Caco-2 (cell line): Measurements from ENCODE around the gene SERPINB2. TPM values are rescaled to one million over a fixed set of nuclear protein-coding genes. Genes with fewer than 3 reads are reported as not detected.

Source experiments
- BruUV-seq: library from RNA; stranded (reverse); fragments of 400-500 nt; replicated peaks from 2 replicates; lab custom pipeline; 2021; lab: Mats Ljungman, UMichigan
- CTCF ChIA-PET: fragments of 300-600 bp; sonication (Branson Sonifier 250); formaldehyde crosslinking; loops from one replicate; lab custom pipeline; 2022; ENCODE audit warnings: antibody characterized with exemption; lab: Charles Lee
- POLR2A ChIA-PET: fragments of 300-600 bp; sonication (Branson Sonifier 250); formaldehyde crosslinking; loops from one replicate; lab custom pipeline; 2022; ENCODE audit warnings: antibody characterized with exemption; lab: Charles Lee
- DNase-seq, 2 experiments: peaks; one replicate each; pipeline versions ENCODE4 v3.0.0 to v3.0.0-alpha.2; 2020 to 2022
- H3K27me3 ChIP-seq: replicated peaks from 2 replicates; pipeline ENCODE4 v1.6.0; 2011; ENCODE audit warnings: low read length; ENCODE audit not compliant: control insufficient read depth, insufficient read depth
- H3K36me3 ChIP-seq: 2 replicates; pipeline ENCODE4 v1.5.1; 2011; ENCODE audit warnings: low read length; ENCODE audit not compliant: control insufficient read depth, insufficient read depth
- H3K4me1 ChIP-seq: fragments of 250-450 bp; sonication (Bioruptor Pico); 2 replicates; pipeline ENCODE4 v1.5.1; 2020; ENCODE audit warnings: mild to moderate bottlenecking
- H3K4me3 ChIP-seq: 2 replicates; pipeline ENCODE4 v1.5.1; 2011; ENCODE audit warnings: low read depth, mild to moderate bottlenecking, control low read depth, low read length
- H3K9me3 ChIP-seq: fragments of 250-450 bp; sonication (Bioruptor Pico); 2 replicates; pipeline ENCODE4 v1.5.1; 2020; ENCODE audit warnings: mild to moderate bottlenecking, moderate library complexity
- H3K27ac Mint-ChIP-seq: one replicate; pipeline ENCODE4 v1.8.0; 2022; ENCODE audit warnings: mixed read lengths; ENCODE audit not compliant: unreplicated experiment
- H3K27me3 Mint-ChIP-seq: one replicate; pipeline ENCODE4 v1.8.0; 2022; ENCODE audit warnings: mixed read lengths; ENCODE audit not compliant: insufficient read depth, unreplicated experiment
- H3K36me3 Mint-ChIP-seq: one replicate; pipeline ENCODE4 v1.8.0; 2022; ENCODE audit warnings: mild to moderate bottlenecking, mixed read lengths; ENCODE audit not compliant: insufficient read depth, unreplicated experiment
- H3K4me1 Mint-ChIP-seq: one replicate; pipeline ENCODE4 v1.8.0; 2022; ENCODE audit warnings: low read depth, mixed read lengths; ENCODE audit not compliant: unreplicated experiment
- H3K4me3 Mint-ChIP-seq: one replicate; pipeline ENCODE4 v1.8.0; 2022; ENCODE audit warnings: mild to moderate bottlenecking, moderate library complexity, mixed read lengths; ENCODE audit not compliant: unreplicated experiment
- H3K9me3 Mint-ChIP-seq: one replicate; pipeline ENCODE4 v1.8.0; 2022; ENCODE audit warnings: mixed read lengths; ENCODE audit not compliant: unreplicated experiment
- CTCF ChIP-seq, 2 experiments: fragments of 200-600 bp in 1 of 2; IDR thresholded peaks; 1 replicate in 1 of 2; 2 replicates in 1 of 2; pipeline versions ENCODE4 v1.5.1 to v1.8.0; 2011 to 2022; ENCODE audit warnings: antibody characterized with exemption in 1 of 2, control low read depth in 1 of 2, inconsistent platforms in 1 of 2, low read depth in 1 of 2, low read length in 1 of 2, mild to moderate bottlenecking in 1 of 2, moderate library complexity in 1 of 2; ENCODE audit not compliant: insufficient read depth in 1 of 2, severe bottlenecking in 1 of 2, unreplicated experiment in 1 of 2
- intact Hi-C: fragments of 100-400 bp; cut with micrococcal nuclease; formaldehyde crosslinking; loops from one replicate; pipeline ENCODE4 v1.10.0; 2022; ENCODE audit not compliant: unreplicated experiment
- total RNA-seq: library from RNA; stranded (reverse); gene quantifications from 2 replicates; pipeline ENCODE4 v1.2.3, GENCODE V29; 2022

The SERPINB2 gene
- total RNA-seq, 1 experiment from 2014 or later, result not detected

GRCh38 chr18:63888470-63889190, 1.1 kb downstream of the SERPINB2 start:
- no peak overlapping the region for H3K27ac Mint-ChIP-seq
- no peaks in the 10 kb centered on the region for H3K9me3 ChIP-seq
- no peaks in the 10 kb centered on the region for H3K36me3 ChIP-seq
- H3K4me3 Mint-ChIP-seq, result no peak overlapping the region
- CTCF ChIA-PET, result no interaction called here
- no peaks in the 10 kb centered on the region for H3K4me1 Mint-ChIP-seq
- no peak for TF ChIP-seq CTCF (IDR thresholded peaks at IDR 0.05; ENCODE audit: insufficient read depth in 1 of 2, low read depth in 1 of 2, low read length in 1 of 2, severe bottlenecking in 1 of 2, unreplicated experiment in 1 of 2)
- POLR2A ChIA-PET, result no interaction called here
- no peak overlapping the region for H3K4me3 ChIP-seq
- no peaks in the 10 kb centered on the region for H3K27me3 ChIP-seq
- intact Hi-C loops, result no loop called here
- H3K36me3 Mint-ChIP-seq, result no peaks in the 10 kb centered on the region
- BruUV-seq, result no TSS peak
- no peaks in the 10 kb centered on the region for H3K27me3 Mint-ChIP-seq
- no peaks in the 10 kb centered on the region for H3K9me3 Mint-ChIP-seq
- DNase-seq, result no peak
- no peaks in the 10 kb centered on the region for H3K4me1 ChIP-seq

GRCh38 chr18:63889626-63890025, 2.1 kb downstream of the SERPINB2 start:
- Mint-ChIP-seq H3K27ac (no peak overlapping the region), H3K36me3 (no peaks in the 10 kb centered on the region), H3K4me1 (no peaks in the 10 kb centered on the region), H3K4me3 (no peak overlapping the region), H3K27me3 (no peaks in the 10 kb centered on the region), H3K9me3 (no peaks in the 10 kb centered on the region)
- no peaks in the 10 kb centered on the region for H3K36me3 ChIP-seq
- no peak overlapping the region for H3K4me3 ChIP-seq
- no TSS peak for BruUV-seq
- no peaks in the 10 kb centered on the region for H3K4me1 ChIP-seq
- ChIA-PET CTCF (no interaction called here), POLR2A (no interaction called here)
- no peak for DNase-seq
- no peak for TF ChIP-seq CTCF (IDR thresholded peaks at IDR 0.05; ENCODE audit: insufficient read depth in 1 of 2, low read depth in 1 of 2, low read length in 1 of 2, severe bottlenecking in 1 of 2, unreplicated experiment in 1 of 2)
- H3K9me3 ChIP-seq, result no peaks in the 10 kb centered on the region
- no peaks in the 10 kb centered on the region for H3K27me3 ChIP-seq
- intact Hi-C loops, result no loop called here

GRCh38 chr18:63890237-63890949, 2.9 kb downstream of the SERPINB2 start:
- Mint-ChIP-seq H3K27ac (no peak overlapping the region), H3K4me1 (no peaks in the 10 kb centered on the region), H3K4me3 (no peak overlapping the region), H3K36me3 (no peaks in the 10 kb centered on the region), H3K9me3 (no peaks in the 10 kb centered on the region), H3K27me3 (no peaks in the 10 kb centered on the region)
- no peak for DNase-seq
- CTCF ChIA-PET, result no interaction called here
- Histone ChIP-seq H3K36me3 (no peaks in the 10 kb centered on the region), H3K9me3 (no peaks in the 10 kb centered on the region), H3K4me1 (no peaks in the 10 kb centered on the region), H3K4me3 (no peak overlapping the region), H3K27me3 (no peaks in the 10 kb centered on the region)
- intact Hi-C loops, result no loop called here
- no TSS peak for BruUV-seq
- TF ChIP-seq CTCF (IDR thresholded peaks at IDR 0.05; ENCODE audit: insufficient read depth in 1 of 2, low read depth in 1 of 2, low read length in 1 of 2, severe bottlenecking in 1 of 2, unreplicated experiment in 1 of 2), result no peak
- POLR2A ChIA-PET, result no interaction called here
